GM23248 (cell line): ENCODE measurements around the gene ITGA1. TPM values are rescaled to one million over a fixed set of nuclear protein-coding genes. Genes with fewer than 3 reads are reported as not detected.

Experiments used
- DNase-seq: peaks from one replicate; pipeline ENCODE4 v3.0.0-alpha.2; 2015
- H2AFZ ChIP-seq: fragments of 200-600 bp; sonication (generic); 2 replicates; pipeline ENCODE4 v1.6.1; 2016; ENCODE audit warnings: antibody characterized with exemption
- H3F3A ChIP-seq: fragments of 200-600 bp; sonication (generic); 2 replicates; pipeline ENCODE4 v1.6.1; 2016; ENCODE audit warnings: mild to moderate bottlenecking, antibody characterized with exemption, mixed run types; ENCODE audit not compliant: insufficient read depth
- H3K27ac ChIP-seq: fragments of 200-600 bp; sonication (generic); 2 replicates; pipeline ENCODE4 v1.5.1; 2016; ENCODE audit warnings: mild to moderate bottlenecking
- H3K27me3 ChIP-seq: fragments of 200-600 bp; sonication (generic); replicated peaks from 2 replicates; pipeline ENCODE4 v1.6.1; 2016; ENCODE audit warnings: mild to moderate bottlenecking; ENCODE audit not compliant: insufficient read depth
- H3K36me3 ChIP-seq: fragments of 200-600 bp; sonication (generic); 2 replicates; pipeline ENCODE4 v1.6.1; 2016; ENCODE audit warnings: low read depth, mild to moderate bottlenecking
- H3K4me1 ChIP-seq: fragments of 200-600 bp; sonication (generic); 2 replicates; pipeline ENCODE4 v1.6.1; 2016; ENCODE audit warnings: mild to moderate bottlenecking; ENCODE audit not compliant: insufficient read depth
- H3K4me2 ChIP-seq: fragments of 200-600 bp; sonication (generic); one replicate; pipeline ENCODE4 v1.6.1; 2016; ENCODE audit warnings: mild to moderate bottlenecking; ENCODE audit not compliant: unreplicated experiment
- H3K4me3 ChIP-seq: fragments of 200-600 bp; sonication (generic); 2 replicates; pipeline ENCODE4 v1.5.1; 2016; ENCODE audit warnings: mild to moderate bottlenecking
- H3K79me2 ChIP-seq: fragments of 200-600 bp; sonication (generic); 2 replicates; pipeline ENCODE4 v1.6.1; 2016; ENCODE audit warnings: mild to moderate bottlenecking; ENCODE audit not compliant: insufficient read depth
- H3K9ac ChIP-seq: fragments of 200-600 bp; sonication (generic); 2 replicates; pipeline ENCODE4 v1.6.1; 2016; ENCODE audit warnings: mild to moderate bottlenecking
- H3K9me2 ChIP-seq: fragments of 200-600 bp; sonication (generic); 2 replicates; pipeline ENCODE4 v1.6.1; 2016; ENCODE audit warnings: mixed run types, mild to moderate bottlenecking, moderate library complexity; ENCODE audit not compliant: insufficient read depth
- H3K9me3 ChIP-seq: fragments of 200-600 bp; sonication (generic); one replicate; pipeline ENCODE4 v1.6.1; 2017; ENCODE audit warnings: low read depth
- H4K20me1 ChIP-seq: fragments of 200-600 bp; sonication (generic); 2 replicates; pipeline ENCODE4 v1.6.0; 2016; ENCODE audit not compliant: insufficient read depth
- EZH2 ChIP-seq: fragments of 200-600 bp; sonication (generic); IDR thresholded peaks from 2 replicates; pipeline ENCODE4 v1.6.1; 2018; ENCODE audit warnings: antibody characterized with exemption, mild to moderate bottlenecking; ENCODE audit not compliant: insufficient read depth, poor library complexity, severe bottlenecking
- EZH2phosphoT487 ChIP-seq: fragments of 200-600 bp; sonication (generic); IDR thresholded peaks from 2 replicates; pipeline ENCODE4 v1.6.1; 2018; ENCODE audit warnings: antibody characterized with exemption, moderate library complexity, mild to moderate bottlenecking, low read depth; ENCODE audit not compliant: insufficient read depth
- WGBS, 2 experiments: methylation state at CpG; one replicate each; pipeline ENCODE4 v1.1.6; 2015 to 2017; ENCODE audit warnings: low lambda C conversion rate in 2 of 2, low coverage in 1 of 2; ENCODE audit errors: missing lambda C conversion rate in 2 of 2; 5-methylcytosine and 5-hydroxymethylcytosine counted together
- in situ Hi-C: fragments of 300-500 bp; cut with MboI; formaldehyde crosslinking; loops from 2 replicates; pipeline ENCODE4 v1.15.0; 2020
- polyA plus RNA-seq: library from polyadenylated mRNA; unstranded; fragments of >200 nt; fragmentation: Nextera tagmentation; extraction: Ambion mirVana; gene quantifications from 2 replicates; pipeline ENCODE4 v1.2.1, GENCODE V29; 2016
- total RNA-seq: library from RNA; depleted of rRNA; stranded (reverse); fragments of >200 nt; shearing (Covaris generic); gene quantifications from 2 replicates; pipeline ENCODE4 v1.2.3, GENCODE V29; 2014

The ITGA1 gene
- total and polyA plus RNA-seq, 2 experiments from 2014 or later = 8.9 to 18.4 TPM

- Histone ChIP-seq H3K9me3 (no peaks in the 10 kb centered on the region), H2AFZ (no peak overlapping the region), H3K27me3 (no peaks in the 10 kb centered on the region), H3K4me3 (peak overlapping the region; percentile 87), H3K4me1 (peaks cover 30% of the 10 kb centered on the region), H3K9me2 (no peaks in the 10 kb centered on the region), H3K27ac (peak overlapping the region; percentile 99), H3K36me3 (peaks cover 37% of the 10 kb centered on the region), H3K4me2 (peak overlapping the region; percentile 97), H3F3A (peaks cover 40% of the 10 kb centered on the region), H3K79me2 (peaks cover 87% of the 10 kb centered on the region), H4K20me1 (no peaks in the 10 kb centered on the region), H3K9ac (peak overlapping the region; percentile 99)
- WGBS, 2 experiments = 61 to 70% methylated on average over 8 of the region's 8 CpGs
- TF ChIP-seq EZH2 (no peak), EZH2phosphoT487 (no peak)
- in situ Hi-C loops = no loop called here
- peak; percentile 42 for DNase-seq
Observed at GRCh38 chr5:52801329-52801728, 13.6 kb downstream of the ITGA1 start.

GRCh38 chr5:52802272-52802973, 14.7 kb downstream of the ITGA1 start:
- no peak for DNase-seq

GRCh38 chr5:52802974-52803336, 15.2 kb downstream of the ITGA1 start:
- H2AFZ ChIP-seq = no peak overlapping the region
- no peaks in the 10 kb centered on the region for H3K27me3 ChIP-seq
- no peaks in the 10 kb centered on the region for H4K20me1 ChIP-seq
- no peaks in the 10 kb centered on the region for H3K9me2 ChIP-seq
- TF ChIP-seq EZH2 (no peak), EZH2phosphoT487 (no peak)
- H3K4me3 ChIP-seq = peak overlapping the region; percentile 87
- WGBS, 2 experiments = 83 to 84% methylated on average over 6 of the region's 6 CpGs
- H3K9ac ChIP-seq = no peak overlapping the region
- peaks cover 37% of the 10 kb centered on the region for H3K36me3 ChIP-seq
- no peak overlapping the region for H3K27ac ChIP-seq
- no peak for DNase-seq
- H3K9me3 ChIP-seq = no peaks in the 10 kb centered on the region
- in situ Hi-C loops = no loop called here
- peaks cover 52% of the 10 kb centered on the region for H3F3A ChIP-seq
- peak overlapping the region; percentile 97 for H3K4me2 ChIP-seq
- peaks cover 37% of the 10 kb centered on the region for H3K4me1 ChIP-seq
- peaks cover 81% of the 10 kb centered on the region for H3K79me2 ChIP-seq

More at GRCh38 chr5:52802272-52802973, 14.7 kb downstream of the ITGA1 start:
- Histone ChIP-seq H3K9me2 (no peaks in the 10 kb centered on the region), H3K4me2 (peak overlapping the region; percentile 97), H3K9me3 (no peaks in the 10 kb centered on the region), H3K4me3 (peak overlapping the region; percentile 87), H3K36me3 (peaks cover 37% of the 10 kb centered on the region), H4K20me1 (no peaks in the 10 kb centered on the region), H3K9ac (peak overlapping the region; percentile 99), H2AFZ (no peak overlapping the region), H3F3A (peaks cover 49% of the 10 kb centered on the region), H3K27ac (peak overlapping the region; percentile 99; the same call in 1 of the 2 replicates), H3K79me2 (peaks cover 86% of the 10 kb centered on the region), H3K27me3 (no peaks in the 10 kb centered on the region), H3K4me1 (peaks cover 32% of the 10 kb centered on the region)
- WGBS, 2 experiments = 67 to 72% methylated on average over 2 of the region's 2 CpGs
- in situ Hi-C loops = no loop called here
- TF ChIP-seq EZH2 = no peak
- no peak for TF ChIP-seq EZH2phosphoT487

GRCh38 chr5:52804387-52804791, 16.7 kb downstream of the ITGA1 start:
- WGBS, 2 experiments = 96 to 97% methylated on average over 2 of the region's 2 CpGs
- H3K9ac ChIP-seq = no peak overlapping the region
- peaks cover 37% of the 10 kb centered on the region for H3K36me3 ChIP-seq
- no peak overlapping the region for H2AFZ ChIP-seq
- peaks cover 43% of the 10 kb centered on the region for H3K4me1 ChIP-seq
- H4K20me1 ChIP-seq = no peaks in the 10 kb centered on the region
- no peaks in the 10 kb centered on the region for H3K9me2 ChIP-seq
- H3K4me2 ChIP-seq = peak overlapping the region; percentile 7
- no peak for DNase-seq
- TF ChIP-seq EZH2 = no peak
- TF ChIP-seq EZH2phosphoT487 = no peak
- in situ Hi-C loops = no loop called here
- H3K4me3 ChIP-seq = no peak overlapping the region
- peaks cover 50% of the 10 kb centered on the region for H3F3A ChIP-seq
- H3K9me3 ChIP-seq = no peaks in the 10 kb centered on the region
- H3K27me3 ChIP-seq = no peaks in the 10 kb centered on the region
- H3K27ac ChIP-seq = no peak overlapping the region
- peaks cover 77% of the 10 kb centered on the region for H3K79me2 ChIP-seq
